GM04504 (cell line): ENCODE measurements around the gene POMZP3.
A peak's percentile ranks its signal among the peaks of the same experiment; 100 is the strongest.
"Not testable (repeated sequence)": the region's sequence is repeated elsewhere in the genome, so short reads cannot be mapped to it uniquely, and the experiment has no call there.

Experiments
- DNase-seq: peaks from one replicate; pipeline ENCODE4 v3.0.0-alpha.2; 2012; ENCODE audit warnings: low read depth

POMZP3 gene

DNA sequence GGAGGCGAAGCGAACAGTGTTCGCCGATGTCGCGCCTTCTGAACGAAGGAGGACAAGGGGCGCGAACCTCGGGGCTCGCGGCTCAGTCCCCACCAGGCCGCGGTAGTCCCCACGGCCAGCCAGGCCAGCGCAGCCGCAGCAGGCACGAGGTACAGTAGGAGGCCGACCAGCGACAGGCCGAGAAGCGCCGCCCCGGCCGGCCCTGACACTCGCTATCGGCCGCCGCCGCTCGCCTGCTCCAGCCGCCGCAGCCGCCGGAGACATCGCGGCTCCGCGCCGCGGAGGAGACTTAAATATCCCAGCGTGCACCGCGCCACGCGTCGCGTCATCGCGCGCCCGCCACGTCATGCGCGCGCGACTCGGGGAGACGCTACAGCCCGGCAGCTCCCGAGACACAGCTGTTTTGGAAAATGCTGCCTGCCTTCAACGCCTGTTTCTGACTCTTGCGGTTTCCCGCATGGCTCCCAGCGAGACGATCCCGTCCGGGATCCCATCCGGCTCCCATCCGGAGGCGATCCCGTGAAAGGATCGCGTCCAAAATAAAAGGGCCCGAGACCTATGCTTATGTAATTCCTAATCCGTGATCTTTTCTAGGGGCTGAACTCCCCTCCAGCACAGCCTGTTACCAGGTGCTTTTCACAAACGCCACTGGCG lies at the start of gene POMZP3:
Gene POMZP3 (minus strand): TSS at position 291 of the 654 bp plus-strand sequence. CDS start 1,215 bp downstream, outside the sequence.
- DNase-seq: peak; percentile 3

GRCh38 chr7:76675783-76676182 lies 48.7 kb upstream of the POMZP3 start:
- DNase-seq: not testable (repeated sequence)

- not testable (repeated sequence) for DNase-seq
These were observed 46.3 kb upstream of the POMZP3 start for GRCh38 chr7:76673346-76673745.

DNA sequence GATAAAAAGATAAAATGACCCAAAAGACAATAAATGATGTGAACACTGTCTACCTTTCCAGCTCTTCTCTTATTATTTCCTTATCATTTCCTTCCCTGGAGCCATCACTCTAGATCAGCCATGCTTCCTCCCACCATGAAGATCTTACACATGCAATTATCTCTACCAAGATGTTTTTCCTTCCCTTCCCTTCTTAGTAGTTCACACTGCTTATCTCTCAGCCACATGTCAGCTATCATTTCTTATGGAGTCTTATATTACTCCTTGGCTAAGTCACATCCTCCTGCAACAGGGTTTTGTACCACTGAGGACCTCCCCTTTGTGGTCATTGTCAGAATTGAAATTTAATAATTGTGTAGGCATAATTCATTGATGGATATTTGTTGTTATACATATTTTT lies 32.1 kb upstream of the POMZP3 start:
- not testable (repeated sequence) for DNase-seq

DNA sequence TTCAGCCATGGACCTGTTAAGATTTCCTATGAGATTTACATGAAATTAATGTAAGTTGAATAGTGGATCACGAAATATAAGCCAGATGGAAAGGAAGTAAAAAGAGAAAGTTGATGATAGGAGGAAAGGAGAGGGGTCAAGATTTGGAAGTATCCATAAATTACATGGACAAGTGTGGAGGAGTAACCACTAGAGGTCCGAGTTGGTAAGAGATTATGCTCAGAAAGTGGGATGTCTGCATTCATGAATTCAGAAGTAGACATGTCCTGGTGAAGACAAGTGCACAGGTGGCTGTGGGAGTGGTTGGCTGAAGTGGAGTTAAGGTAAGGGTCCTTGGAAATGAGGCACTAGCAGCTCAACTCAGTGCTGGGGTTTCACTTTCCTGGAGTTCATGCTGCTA lies 29.3 kb upstream of the POMZP3 start:
- DNase-seq: not testable (repeated sequence)

GRCh38 chr7:76642620-76643019 lies 15.5 kb upstream of the POMZP3 start:
- not testable (repeated sequence) for DNase-seq

DNA sequence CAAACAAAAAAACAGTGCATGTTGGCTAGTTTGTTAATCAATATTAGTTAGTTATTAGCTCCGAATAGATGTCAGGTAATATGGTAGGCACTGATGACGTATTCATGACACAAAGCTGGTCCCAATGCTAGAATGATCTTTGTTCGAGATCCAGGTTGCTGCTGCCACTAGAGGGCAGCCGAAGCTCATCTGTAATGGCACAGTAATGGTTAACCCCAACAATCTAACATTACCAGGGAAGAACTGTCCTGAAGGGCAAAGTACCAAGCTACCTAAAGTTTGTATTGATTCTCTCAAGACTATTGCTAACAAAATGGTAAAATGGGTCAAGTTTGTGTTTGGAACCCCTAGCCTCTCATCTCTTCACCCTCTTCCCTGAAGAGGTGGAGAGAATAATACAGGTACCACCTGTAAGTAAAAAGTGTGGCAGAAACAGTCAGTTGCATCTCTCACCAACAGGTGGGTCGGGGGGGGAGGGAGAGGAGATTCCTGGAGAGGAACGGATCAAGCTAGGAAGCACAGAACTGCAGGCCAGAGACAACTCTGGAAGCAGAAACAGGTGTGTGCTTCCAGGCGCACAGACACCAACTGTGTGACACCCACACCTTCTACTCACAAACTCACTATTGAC lies 10.1 kb upstream of the POMZP3 start:
- DNase-seq: not testable (repeated sequence)

- not testable (repeated sequence) for DNase-seq
These were observed 498 bp downstream of the POMZP3 start for GRCh38 chr7:76626581-76626980.

GRCh38 chr7:76619439-76620190 lies 7.5 kb downstream of the POMZP3 start:
- DNase-seq: not testable (repeated sequence)

DNA sequence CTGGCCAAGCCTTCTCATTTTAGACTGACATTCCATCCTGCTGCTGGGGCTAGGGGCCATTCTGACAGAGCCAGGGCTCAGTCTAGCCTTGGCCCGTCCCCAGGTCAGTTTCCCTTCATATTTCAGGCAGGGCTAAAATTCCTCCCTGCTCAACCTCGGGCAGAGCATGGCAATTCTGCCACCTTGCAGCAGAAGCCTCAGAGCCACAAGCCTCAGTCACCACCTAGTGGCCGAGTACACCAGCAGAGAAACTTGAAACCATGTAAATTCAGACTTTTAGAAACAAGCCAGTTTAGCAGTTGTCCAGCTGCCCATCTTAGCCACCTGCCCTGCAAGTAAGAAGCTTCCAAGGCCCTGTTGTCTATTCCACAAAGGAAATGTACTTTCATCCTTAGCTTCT lies 13.3 kb downstream of the POMZP3 start:
- DNase-seq: peak; percentile 8

DNA sequence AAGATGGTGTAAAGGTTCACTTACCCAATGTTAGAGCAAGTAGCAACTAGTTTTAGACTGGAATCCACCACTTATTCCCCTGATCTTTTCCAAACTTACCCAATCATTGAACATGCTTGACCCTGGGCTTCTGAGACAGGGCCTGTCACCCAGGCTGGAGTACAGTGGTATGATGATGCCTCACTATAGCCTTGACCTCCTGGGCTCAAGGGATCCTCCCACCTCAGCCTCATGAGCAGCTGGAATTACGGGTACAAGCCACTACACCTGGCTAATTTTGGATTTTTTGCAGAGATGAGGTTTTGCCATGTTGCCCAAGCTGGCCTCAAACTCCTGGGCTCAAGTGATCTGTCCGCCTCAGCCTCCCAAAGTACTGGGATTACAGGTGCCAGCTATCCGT lies 14.8 kb downstream of the POMZP3 start:
- not testable (repeated sequence) for DNase-seq

GRCh38 chr7:76609864-76610263 lies 17.2 kb downstream of the POMZP3 start:
- DNase-seq: not testable (repeated sequence)

DNA sequence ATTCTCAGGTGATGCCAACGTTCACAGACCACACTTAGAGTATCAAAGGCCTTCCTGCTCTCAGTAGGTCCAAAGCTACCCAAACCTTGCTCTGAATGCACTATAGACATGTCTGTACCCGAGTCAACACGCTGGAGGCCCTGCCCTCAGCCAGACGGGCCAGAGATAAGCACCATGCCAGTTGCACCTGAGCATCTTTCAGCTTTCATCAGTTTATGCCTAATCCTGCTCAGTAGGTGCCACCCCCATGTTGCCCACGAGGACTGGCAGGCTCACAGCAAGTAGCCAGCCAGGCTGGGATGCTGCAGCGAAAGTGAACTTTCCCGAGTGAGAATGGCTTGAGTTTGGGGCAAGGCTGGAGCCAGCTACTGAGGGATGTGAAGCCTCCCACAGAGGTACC lies 18.6 kb downstream of the POMZP3 start:
- not testable (repeated sequence) for DNase-seq

DNA sequence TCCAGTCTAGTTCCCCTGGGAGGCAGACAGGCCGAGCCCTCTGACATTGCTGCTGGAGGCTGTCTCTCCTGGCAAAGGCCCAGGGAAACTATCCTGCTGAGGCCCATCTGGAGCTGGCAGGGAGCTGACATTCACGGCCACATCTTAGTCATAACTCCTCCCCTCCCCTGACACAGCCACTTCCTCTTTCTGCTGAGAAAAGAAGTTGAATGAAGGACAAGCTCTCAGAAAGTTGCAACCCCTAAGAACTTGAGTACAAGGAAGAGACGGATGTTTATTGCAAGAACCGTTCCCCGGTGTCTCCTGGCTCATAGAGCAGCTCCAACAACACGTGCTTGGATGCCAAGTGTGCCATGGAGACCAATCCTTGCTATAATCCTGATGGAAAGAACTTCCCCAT lies 21.1 kb downstream of the POMZP3 start:
- DNase-seq: peak; percentile 77

GRCh38 chr7:76600650-76601049 lies 26.4 kb downstream of the POMZP3 start:
- not testable (repeated sequence) for DNase-seq

DNA sequence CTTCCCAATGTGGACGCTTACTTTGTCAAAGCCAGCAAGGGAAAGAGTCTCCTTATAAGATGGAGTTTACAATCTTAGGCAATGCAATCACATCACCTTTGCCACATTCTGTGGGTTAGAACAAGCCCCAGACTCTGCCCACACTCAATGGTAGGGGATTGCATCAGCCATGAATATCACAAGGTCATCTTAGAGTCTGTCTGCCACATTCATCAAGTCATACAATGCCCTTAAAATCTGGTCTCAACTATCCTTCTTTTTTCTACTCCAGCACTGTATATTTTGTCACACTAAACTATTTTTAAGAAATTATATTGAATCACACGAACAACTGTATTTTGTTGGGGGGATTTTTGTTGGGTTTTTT lies 27.0 kb downstream of the POMZP3 start:
- not testable (repeated sequence) for DNase-seq

DNA sequence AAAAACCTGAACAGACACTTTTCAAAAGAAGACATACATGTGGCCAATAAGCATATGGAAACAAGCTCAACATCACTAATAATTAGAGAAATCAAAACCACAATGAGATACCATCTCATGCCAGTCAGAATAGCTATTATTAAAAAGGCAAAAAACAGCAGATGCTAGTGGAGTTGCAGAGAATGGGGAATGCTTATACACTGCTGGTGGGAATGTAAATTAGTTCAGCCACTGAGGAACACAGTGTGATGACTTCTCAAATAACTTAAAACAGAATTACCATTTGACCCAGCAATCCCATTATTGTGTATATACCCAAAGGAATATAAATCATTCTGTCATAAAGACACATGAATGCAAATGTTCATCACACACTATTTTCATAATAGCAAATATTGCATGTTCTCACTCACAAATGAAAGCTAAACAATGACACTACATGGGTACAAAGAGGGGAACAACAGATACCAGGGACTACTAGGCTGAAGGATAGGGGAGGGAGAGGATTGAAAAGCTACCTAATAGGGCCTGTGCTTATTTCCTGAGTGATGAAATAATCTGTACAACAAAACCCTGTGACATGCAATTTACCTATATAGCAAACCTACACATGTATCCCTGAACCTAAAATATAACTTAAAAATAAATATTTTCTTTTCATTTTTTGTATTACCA lies 28.4 kb downstream of the POMZP3 start:
- not testable (repeated sequence) for DNase-seq

GRCh38 chr7:76597288-76597687 lies 29.8 kb downstream of the POMZP3 start:
- DNase-seq: not testable (repeated sequence)

GRCh38 chr7:76592694-76593093 lies 34.4 kb downstream of the POMZP3 start:
- DNase-seq: not testable (repeated sequence)

DNA sequence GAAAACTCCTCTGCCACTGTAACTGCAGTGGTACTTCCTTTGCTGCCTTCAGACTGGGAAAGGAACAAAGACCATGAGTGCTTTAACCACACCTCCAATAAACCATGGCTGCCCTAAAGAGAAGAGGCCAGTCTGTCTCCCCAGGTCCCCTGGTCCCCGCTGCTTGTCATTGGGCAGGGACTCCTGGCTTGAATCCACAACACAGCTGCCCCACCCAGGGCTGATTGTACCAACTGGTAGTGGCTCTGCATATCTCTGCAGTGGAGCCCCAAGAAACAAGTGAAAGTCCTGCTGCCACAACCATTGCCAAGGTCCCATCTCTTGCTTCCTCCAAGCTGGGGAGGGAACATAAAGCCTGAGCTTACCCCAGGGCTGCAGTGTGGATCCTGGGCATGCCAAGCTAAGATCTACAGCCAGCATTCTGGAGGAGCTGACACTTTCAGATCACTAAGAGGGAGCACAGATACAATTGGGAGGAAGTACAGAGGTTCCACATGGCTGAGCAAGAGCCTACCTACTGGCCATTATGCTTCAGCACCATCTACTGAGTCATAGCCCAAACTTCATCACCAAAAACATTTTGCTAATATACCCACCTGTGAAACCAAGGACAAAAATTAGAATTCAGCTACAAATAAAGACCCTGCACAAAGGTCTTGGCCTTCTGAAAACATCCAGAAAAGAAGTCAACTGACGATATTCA lies 35.3 kb downstream of the POMZP3 start:
- not testable (repeated sequence) for DNase-seq

- not testable (repeated sequence) for DNase-seq
These were observed 36.0 kb downstream of the POMZP3 start for GRCh38 chr7:76591033-76591432.

DNA sequence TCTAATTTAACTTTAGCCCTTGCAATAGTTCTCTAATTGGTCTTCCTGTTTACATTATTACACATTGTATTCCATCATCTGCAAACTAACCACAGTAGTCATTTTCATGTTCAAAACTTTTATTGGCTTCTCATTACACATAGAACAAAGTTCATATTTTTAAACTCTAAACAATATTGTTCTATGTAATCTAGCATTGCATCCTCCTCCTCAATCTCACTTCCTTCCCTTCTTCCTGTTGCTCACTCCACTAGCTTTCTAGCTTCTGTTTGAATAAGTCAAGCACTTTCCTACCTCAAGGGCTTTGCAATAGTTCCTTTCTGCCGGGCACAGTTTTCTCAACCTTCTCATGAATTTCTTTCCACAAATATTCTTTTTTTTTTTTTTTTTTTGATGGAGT lies 38.5 kb downstream of the POMZP3 start:
- not testable (repeated sequence) for DNase-seq
